Trophoblast cell (in vitro differentiated cells and primary cell): ENCODE data around the gene ERBB4.

Experiments
- DNase-seq, 2 donors: peaks; one replicate each; pipeline ENCODE4 v3.0.0-alpha.2; 2016
- H2AFZ ChIP-seq: 2 replicates; pipeline ENCODE4 v1.6.1; 2013; ENCODE audit warnings: low read length, moderate library complexity, mild to moderate bottlenecking; ENCODE audit not compliant: insufficient read depth, poor library complexity
- H2AK5ac ChIP-seq: 2 replicates; pipeline ENCODE4 v1.6.1; 2013; ENCODE audit warnings: mild to moderate bottlenecking, low read length
- H2BK120ac ChIP-seq: 2 replicates; pipeline ENCODE4 v1.6.1; 2013; ENCODE audit warnings: low read length, mild to moderate bottlenecking, moderate library complexity; ENCODE audit not compliant: insufficient read depth, poor library complexity
- H2BK12ac ChIP-seq: 2 replicates; pipeline ENCODE4 v1.6.1; 2013; ENCODE audit warnings: mild to moderate bottlenecking, low read length, moderate library complexity
- H2BK5ac ChIP-seq: 2 replicates; pipeline ENCODE4 v1.6.1; 2013; ENCODE audit warnings: low read length, low read depth, moderate library complexity, mild to moderate bottlenecking; ENCODE audit not compliant: poor library complexity
- H3K14ac ChIP-seq: 2 replicates; pipeline ENCODE4 v1.6.1; 2013; ENCODE audit warnings: mild to moderate bottlenecking, low read length
- H3K18ac ChIP-seq: 2 replicates; pipeline ENCODE4 v1.6.1; 2013; ENCODE audit warnings: mild to moderate bottlenecking, low read length
- H3K23ac ChIP-seq: 2 replicates; pipeline ENCODE4 v1.6.1; 2013; ENCODE audit warnings: low read length
- H3K27ac ChIP-seq: 2 replicates; pipeline ENCODE4 v1.5.1; 2013; ENCODE audit warnings: low read depth, mild to moderate bottlenecking, inconsistent platforms, low read length, moderate library complexity
- H3K27me3 ChIP-seq: 2 replicates; pipeline ENCODE4 v1.6.1; 2013; ENCODE audit warnings: inconsistent platforms, mild to moderate bottlenecking, low read length, moderate library complexity; ENCODE audit not compliant: insufficient read depth
- H3K36me3 ChIP-seq, 2 experiments: 1 replicate in 1 of 2; 2 replicates in 1 of 2; pipeline ENCODE4 v1.6.1; 2013; ENCODE audit warnings: low read length in 2 of 2, mild to moderate bottlenecking in 2 of 2, moderate library complexity in 1 of 2; ENCODE audit not compliant: insufficient read depth in 2 of 2, control insufficient read depth in 1 of 2
- H3K4ac ChIP-seq: 2 replicates; pipeline ENCODE4 v1.6.1; 2013; ENCODE audit warnings: low read depth, mild to moderate bottlenecking, low read length, moderate library complexity
- H3K4me1 ChIP-seq, 2 experiments: 1 replicate in 1 of 2; 2 replicates in 1 of 2; pipeline ENCODE4 v1.6.1; 2013; ENCODE audit warnings: low read length in 2 of 2, mild to moderate bottlenecking in 2 of 2, moderate library complexity in 1 of 2; ENCODE audit not compliant: insufficient read depth in 2 of 2, control insufficient read depth in 1 of 2
- H3K4me2 ChIP-seq: 2 replicates; pipeline ENCODE4 v1.6.1; 2013; ENCODE audit warnings: inconsistent platforms, mild to moderate bottlenecking, low read length, moderate library complexity
- H3K4me3 ChIP-seq: 2 replicates; pipeline ENCODE4 v1.5.1; 2013; ENCODE audit warnings: mild to moderate bottlenecking, low read depth, low read length, inconsistent platforms
- H3K79me1 ChIP-seq: one replicate; pipeline ENCODE4 v1.6.1; 2013; ENCODE audit warnings: low read length
- H3K79me2 ChIP-seq: 2 replicates; pipeline ENCODE4 v1.6.1; 2013; ENCODE audit warnings: low read length, mild to moderate bottlenecking; ENCODE audit not compliant: control insufficient read depth, insufficient read depth, poor library complexity
- H3K9ac ChIP-seq: 2 replicates; pipeline ENCODE4 v1.6.1; 2013; ENCODE audit warnings: mild to moderate bottlenecking, low read length
- H3K9me3 ChIP-seq: 2 replicates; pipeline ENCODE4 v1.6.1; 2013; ENCODE audit warnings: low read depth, mild to moderate bottlenecking, control low read depth, inconsistent platforms, low read length; ENCODE audit not compliant: insufficient read depth
- H4K12ac ChIP-seq: 2 replicates; pipeline ENCODE4 v1.6.1; 2013; ENCODE audit warnings: low read depth, mild to moderate bottlenecking, low read length, moderate library complexity
- H4K8ac ChIP-seq: 2 replicates; pipeline ENCODE4 v1.6.1; 2013; ENCODE audit warnings: low read depth, mild to moderate bottlenecking, low read length, moderate library complexity
- H4K91ac ChIP-seq: one replicate; pipeline ENCODE4 v1.6.1; 2013; ENCODE audit warnings: low read depth, mild to moderate bottlenecking, low read length, moderate library complexity
- WGBS: extraction: QIAGEN DNeasy Blood & Tissue Kit; methylation state at CpG from one replicate; pipeline ENCODE4 v1.1.7; 2013; ENCODE audit warnings: missing lambda C conversion rate; ENCODE audit not compliant: insufficient read length, insufficient coverage; ENCODE audit errors: extremely low coverage; 5-methylcytosine and 5-hydroxymethylcytosine counted together

Gene ERBB4

DNA sequence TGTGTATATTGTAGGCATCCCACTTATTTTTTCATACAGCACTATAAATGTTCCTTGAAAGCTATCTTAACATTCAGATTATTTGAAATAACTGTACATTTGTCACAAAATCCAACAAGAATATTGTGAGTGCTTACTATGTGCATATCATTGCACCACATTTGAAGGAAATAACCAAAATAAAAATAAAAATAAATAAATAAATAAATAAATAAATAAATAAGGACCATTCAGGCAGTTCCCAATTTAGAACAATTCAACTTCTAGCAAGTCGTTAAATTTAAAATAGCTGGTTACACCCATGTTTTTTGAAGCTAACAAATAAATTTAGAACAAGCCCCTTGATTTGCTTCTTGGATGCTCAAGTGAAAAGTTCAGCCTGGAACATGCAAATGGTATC, 548.3 kb downstream of the ERBB4 start:
- Histone ChIP-seq H3K14ac (no peak overlapping the region), H3K27me3 (no peaks in the 10 kb centered on the region), H2BK120ac (no peak overlapping the region), H3K27ac (no peak overlapping the region), H4K91ac (no peak overlapping the region), H3K9me3 (no peaks in the 10 kb centered on the region), H2BK12ac (no peak overlapping the region), H3K23ac (no peak overlapping the region), H2AK5ac (no peak overlapping the region), H2AFZ (no peak overlapping the region), H3K4me3 (no peak overlapping the region), H3K4me2 (no peak overlapping the region), H3K4ac (no peak overlapping the region), H4K8ac (no peak overlapping the region), H3K4me1 (no peaks in the 10 kb centered on the region), H3K18ac (no peak overlapping the region), H3K79me2 (no peaks in the 10 kb centered on the region), H3K79me1 (no peaks in the 10 kb centered on the region), H3K9ac (no peak overlapping the region), H4K12ac (no peak overlapping the region), H2BK5ac (no peak overlapping the region), H3K36me3 (no peaks in the 10 kb centered on the region)
- no CpG with 5 or more reads among the region's 1 CpG for WGBS
- DNase-seq, result no peak

DNA sequence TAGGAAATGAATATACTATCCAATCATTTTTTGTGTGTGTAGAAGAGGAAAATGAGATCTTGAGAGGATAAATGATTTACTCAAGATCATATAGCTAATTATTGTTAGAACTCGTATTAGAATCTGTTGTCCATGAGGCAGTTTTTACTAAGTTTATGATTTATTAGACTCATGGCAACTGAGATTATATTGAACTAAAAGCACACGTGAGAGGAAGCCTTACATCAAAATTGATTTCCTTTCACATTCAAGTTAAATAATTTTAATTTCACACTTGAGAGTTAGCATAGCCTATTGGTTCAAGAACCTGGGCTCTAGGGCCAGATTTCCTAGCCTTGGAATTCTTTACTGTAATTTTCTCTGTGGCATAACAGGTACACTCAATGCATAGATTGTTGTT, 552.3 kb downstream of the ERBB4 start:
- DNase-seq, result no peak
- WGBS, result no CpG with 5 or more reads among the region's 2 CpGs
- Histone ChIP-seq H3K23ac (no peak overlapping the region), H2BK5ac (no peak overlapping the region), H3K9ac (no peak overlapping the region), H3K27me3 (no peaks in the 10 kb centered on the region), H4K12ac (no peak overlapping the region), H3K79me2 (no peaks in the 10 kb centered on the region), H4K8ac (no peak overlapping the region), H3K4ac (no peak overlapping the region), H3K9me3 (no peaks in the 10 kb centered on the region), H3K4me2 (no peak overlapping the region), H3K79me1 (no peaks in the 10 kb centered on the region), H4K91ac (no peak overlapping the region), H3K18ac (no peak overlapping the region), H2BK120ac (no peak overlapping the region), H3K36me3 (no peaks in the 10 kb centered on the region), H3K4me3 (no peak overlapping the region), H3K14ac (no peak overlapping the region), H2BK12ac (no peak overlapping the region), H3K27ac (no peak overlapping the region), H2AFZ (no peak overlapping the region), H3K4me1 (no peaks in the 10 kb centered on the region), H2AK5ac (no peak overlapping the region)

DNA sequence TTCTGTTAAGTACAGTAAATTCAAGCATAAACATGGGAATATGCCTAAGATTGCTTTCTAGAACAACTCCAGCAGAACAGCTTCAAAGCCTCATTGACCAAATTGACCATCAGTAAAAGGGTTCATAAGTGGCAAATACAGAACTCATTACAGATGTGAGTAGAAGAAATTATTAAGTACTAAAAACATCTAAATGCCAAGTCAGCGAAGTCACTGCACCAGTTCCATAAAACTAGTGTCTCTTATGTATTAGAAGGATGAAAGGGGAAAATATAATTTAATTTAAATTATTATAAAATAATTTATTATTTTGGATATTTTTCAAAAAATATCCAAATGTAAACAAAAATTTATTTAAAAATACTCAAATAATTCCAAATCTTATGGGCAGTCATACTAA, 553.2 kb downstream of the ERBB4 start:
- Histone ChIP-seq H3K79me1 (no peaks in the 10 kb centered on the region), H3K9ac (no peak overlapping the region), H3K9me3 (no peaks in the 10 kb centered on the region), H3K79me2 (no peaks in the 10 kb centered on the region), H2AK5ac (no peak overlapping the region), H3K27ac (no peak overlapping the region), H4K12ac (no peak overlapping the region), H2BK5ac (no peak overlapping the region), H2BK120ac (no peak overlapping the region), H2AFZ (no peak overlapping the region), H3K23ac (no peak overlapping the region), H3K27me3 (no peaks in the 10 kb centered on the region), H4K91ac (no peak overlapping the region), H3K36me3 (no peaks in the 10 kb centered on the region), H3K4me3 (no peak overlapping the region), H3K18ac (no peak overlapping the region), H4K8ac (no peak overlapping the region), H3K4me1 (no peaks in the 10 kb centered on the region), H3K4ac (no peak overlapping the region), H3K14ac (no peak overlapping the region), H3K4me2 (no peak overlapping the region), H2BK12ac (no peak overlapping the region)
- WGBS, result no CpG with 5 or more reads among the region's 1 CpG
- no peak for DNase-seq

DNA sequence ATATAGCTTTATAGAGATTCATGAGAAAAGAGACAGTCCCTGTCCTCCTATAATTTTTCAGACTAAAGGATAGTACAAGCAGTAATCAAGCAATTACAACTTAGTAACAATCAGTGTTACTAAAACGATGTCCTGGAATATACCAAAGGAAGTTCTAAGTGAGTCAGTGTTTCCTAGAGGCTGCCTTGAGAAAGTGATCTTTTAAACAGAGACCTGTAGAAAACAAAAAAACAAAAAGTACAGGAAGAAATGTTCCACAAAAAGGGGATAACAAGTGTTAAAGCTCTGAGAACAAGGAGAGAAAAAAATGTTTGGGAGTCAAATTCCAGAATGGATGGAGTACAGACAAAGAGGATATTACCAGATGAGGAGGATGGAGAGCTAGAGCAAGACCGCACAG, 556.4 kb downstream of the ERBB4 start:
- WGBS, result no CpG with 5 or more reads among the region's 2 CpGs
- H2AFZ ChIP-seq, result no peak overlapping the region
- no peak overlapping the region for H3K27ac ChIP-seq

More for the DNA sequence above, 556.4 kb downstream of the ERBB4 start:
- Histone ChIP-seq H3K79me2 (no peaks in the 10 kb centered on the region), H4K91ac (no peak overlapping the region), H3K9ac (no peak overlapping the region), H3K36me3 (no peaks in the 10 kb centered on the region), H3K79me1 (no peaks in the 10 kb centered on the region), H3K4ac (no peak overlapping the region), H4K12ac (no peak overlapping the region), H2BK5ac (no peak overlapping the region), H2AK5ac (no peak overlapping the region), H3K4me1 (no peaks in the 10 kb centered on the region), H3K14ac (no peak overlapping the region), H3K18ac (no peak overlapping the region), H3K23ac (no peak overlapping the region), H3K27me3 (no peaks in the 10 kb centered on the region), H3K4me2 (no peak overlapping the region), H4K8ac (no peak overlapping the region), H3K4me3 (no peak overlapping the region), H2BK12ac (no peak overlapping the region), H2BK120ac (no peak overlapping the region), H3K9me3 (no peaks in the 10 kb centered on the region)
- no peak for DNase-seq
